GM21515 (cell line): Measurements from ENCODE around the gene TNK1.
A peak's percentile ranks its signal among the peaks of the same experiment; 100 is the strongest.

Source experiments
- ATAC-seq: cut with Tn5 transposase; IDR thresholded peaks from one replicate; pipeline ENCODE4 v1.9.1; 2021; ENCODE audit not compliant: unreplicated experiment

TNK1 gene

DNA sequence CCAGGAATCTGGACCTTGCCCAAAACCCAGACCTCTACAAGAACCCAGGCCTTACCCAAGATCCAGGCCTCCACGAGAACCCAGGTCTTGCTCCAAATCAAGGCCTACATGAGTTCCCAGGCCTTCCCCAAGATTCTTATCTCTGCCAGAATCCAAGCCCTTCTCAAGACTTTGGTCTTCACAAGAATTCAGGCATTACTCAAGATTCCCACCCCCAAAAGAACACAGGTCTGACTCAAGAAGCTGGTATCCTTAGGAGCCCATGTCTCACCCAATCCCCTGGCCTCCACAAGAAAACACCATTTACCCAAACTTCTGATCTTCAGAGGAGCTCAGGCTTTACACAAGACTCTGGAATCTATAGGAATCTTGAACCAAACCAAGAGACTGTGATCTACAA lies 50.3 kb downstream of the TNK1 start:
- ATAC-seq = no peak

DNA sequence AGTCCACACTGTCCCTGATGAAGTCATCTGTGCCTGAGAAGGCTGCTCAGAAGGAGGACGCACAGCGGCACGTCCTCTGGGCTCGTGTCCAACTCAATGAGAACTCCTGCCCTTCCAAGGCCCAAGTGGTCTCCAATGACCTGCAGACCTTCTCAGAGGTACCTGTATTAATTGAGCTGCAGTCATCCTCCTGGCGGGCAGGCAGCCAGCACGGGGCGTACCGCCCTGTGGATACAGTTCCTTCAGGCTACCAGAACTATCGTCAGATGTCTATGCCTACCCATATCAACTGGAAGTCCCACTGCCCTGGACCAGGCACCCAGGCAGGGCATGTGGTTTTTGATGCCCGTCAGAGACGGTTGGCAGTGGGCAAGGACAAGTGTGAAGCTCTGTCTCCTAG lies 51.4 kb downstream of the TNK1 start:
- ATAC-seq = no peak

DNA sequence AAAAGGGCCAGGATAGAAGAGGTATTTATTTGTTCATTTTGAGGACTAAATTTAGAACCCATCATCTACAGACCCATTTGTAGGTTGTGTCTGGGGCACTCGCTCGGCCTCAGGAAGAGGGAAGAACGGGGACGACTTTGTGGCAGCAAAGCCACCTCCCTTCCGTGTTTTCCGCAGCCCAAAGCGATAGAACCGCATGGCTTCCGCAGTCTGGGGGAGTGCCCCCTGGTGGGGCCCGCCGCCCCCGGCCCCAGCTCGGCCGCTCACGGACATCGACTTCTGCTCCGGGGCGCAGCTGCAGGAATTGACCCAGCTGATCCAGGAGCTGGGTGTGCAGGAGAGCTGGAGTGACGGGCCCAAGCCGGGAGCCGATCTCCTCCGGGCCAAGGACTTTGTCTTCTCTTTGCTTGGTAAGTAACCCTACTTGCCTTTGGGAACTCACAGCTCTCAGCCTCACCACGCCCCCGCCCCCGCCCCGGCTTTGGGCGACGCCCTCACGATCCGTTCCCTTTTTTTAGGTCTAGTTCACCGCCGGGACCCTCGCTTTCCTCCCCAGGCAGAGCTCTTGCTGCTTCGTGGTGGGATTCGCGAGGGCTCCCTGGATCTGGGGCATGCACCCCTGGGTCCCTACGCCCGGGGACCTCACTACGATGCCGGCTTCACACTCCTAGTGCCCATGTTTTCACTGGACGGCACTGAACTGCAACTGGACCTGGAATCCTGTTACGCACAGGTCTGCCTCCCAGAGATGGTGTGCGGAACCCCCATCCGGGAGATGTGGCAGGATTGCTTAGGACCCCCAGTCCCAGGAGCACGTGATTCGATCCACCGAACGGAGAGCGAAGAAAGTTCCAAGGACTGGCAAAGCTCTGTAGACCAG lies 55.0 kb downstream of the TNK1 start:
- ATAC-seq = peak; percentile 20

DNA sequence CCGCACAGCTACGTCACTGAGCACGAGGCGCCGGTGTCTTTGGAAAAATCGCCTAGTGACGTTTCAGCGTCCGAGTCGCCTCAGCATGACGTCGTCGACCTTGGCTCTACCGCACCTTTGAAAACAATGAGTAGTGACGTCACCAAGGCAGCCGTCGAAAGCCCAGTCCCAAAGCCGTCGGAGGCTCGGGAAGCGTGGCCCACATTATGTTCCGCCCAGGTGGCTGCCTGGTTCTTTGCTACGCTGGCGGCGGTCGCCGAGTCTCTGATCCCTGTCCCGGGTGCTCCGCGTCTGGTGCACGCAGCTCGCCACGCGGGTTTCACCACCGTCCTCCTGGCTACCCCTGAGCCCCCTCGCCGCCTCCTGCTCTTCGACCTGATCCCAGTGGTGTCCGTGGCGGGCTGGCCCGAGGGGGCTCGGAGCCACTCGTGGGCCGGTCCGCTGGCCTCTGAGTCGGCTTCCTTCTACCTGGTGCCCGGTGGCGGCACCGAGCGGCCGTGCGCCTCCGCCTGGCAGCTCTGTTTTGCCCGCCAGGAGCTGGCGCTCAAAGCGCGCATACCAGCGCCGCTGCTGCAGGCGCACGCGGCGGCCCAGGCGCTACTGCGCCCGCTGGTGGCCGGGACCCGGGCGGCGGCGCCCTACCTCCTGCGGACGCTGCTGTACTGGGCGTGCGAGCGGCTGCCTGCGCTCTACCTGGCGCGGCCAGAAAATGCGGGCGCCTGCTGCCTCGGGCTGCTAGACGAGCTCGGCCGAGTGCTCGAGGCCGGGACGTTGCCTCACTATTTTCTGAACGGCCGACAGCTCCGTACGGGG lies 55.9 kb downstream of the TNK1 start:
- no peak for ATAC-seq

DNA sequence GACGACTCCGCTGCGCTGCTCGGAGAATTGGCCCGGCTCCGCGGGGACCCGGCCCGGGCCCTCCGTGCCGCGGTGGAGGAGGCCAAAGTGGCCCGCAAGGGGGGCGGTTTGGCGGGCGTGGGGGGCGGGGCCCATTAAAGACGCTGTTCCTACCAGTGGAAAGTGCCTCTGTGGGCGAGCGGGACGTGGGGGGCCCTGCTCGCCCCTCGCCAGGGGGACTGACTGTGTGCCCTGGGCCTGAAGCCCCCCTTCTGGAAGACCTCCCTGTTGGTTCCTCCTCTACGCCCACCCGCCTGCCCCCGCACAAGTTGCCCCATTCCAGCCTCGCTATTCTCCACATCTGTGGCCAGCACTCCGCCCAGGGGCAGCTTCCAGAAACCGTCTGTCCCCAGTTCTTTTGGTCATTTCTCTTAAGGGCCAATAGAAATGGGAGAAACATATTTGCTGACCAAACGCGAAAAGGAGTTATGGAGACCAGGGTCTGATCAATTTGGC lies 56.5 kb downstream of the TNK1 start:
- ATAC-seq = no peak

DNA sequence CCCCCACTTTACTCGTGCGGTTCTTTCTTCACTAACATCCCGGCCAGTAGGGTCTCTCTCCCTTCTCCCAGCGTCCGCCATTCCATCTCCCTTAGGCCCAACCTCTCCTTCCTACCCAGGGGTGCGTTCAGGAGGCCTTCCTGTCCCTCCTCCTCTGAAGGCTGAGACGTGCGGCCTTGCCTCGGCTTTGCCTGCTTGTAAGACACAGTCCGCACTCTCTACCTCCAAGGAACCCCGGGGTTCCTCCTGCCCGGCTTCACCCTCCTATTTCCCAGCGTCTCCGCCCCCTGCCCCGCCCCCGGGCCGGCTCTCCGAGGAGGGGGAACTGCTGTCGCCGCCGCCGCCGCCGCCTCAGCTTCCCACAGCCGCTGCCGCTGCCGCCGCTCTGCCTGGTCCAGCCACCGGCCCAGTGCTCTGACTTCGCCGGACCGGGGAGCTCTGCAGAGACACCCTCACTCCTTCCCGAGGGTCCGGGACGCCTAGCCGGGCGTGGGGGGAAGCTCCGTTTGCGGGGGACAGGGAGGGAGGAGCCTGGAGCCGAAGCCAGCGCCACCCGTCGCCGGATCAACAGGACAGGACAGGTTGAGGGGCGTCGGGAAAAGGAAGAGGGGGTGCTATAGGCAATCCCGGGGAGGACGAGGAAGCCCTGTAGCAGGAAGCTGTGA lies 57.2 kb downstream of the TNK1 start:
- ATAC-seq = no peak

DNA sequence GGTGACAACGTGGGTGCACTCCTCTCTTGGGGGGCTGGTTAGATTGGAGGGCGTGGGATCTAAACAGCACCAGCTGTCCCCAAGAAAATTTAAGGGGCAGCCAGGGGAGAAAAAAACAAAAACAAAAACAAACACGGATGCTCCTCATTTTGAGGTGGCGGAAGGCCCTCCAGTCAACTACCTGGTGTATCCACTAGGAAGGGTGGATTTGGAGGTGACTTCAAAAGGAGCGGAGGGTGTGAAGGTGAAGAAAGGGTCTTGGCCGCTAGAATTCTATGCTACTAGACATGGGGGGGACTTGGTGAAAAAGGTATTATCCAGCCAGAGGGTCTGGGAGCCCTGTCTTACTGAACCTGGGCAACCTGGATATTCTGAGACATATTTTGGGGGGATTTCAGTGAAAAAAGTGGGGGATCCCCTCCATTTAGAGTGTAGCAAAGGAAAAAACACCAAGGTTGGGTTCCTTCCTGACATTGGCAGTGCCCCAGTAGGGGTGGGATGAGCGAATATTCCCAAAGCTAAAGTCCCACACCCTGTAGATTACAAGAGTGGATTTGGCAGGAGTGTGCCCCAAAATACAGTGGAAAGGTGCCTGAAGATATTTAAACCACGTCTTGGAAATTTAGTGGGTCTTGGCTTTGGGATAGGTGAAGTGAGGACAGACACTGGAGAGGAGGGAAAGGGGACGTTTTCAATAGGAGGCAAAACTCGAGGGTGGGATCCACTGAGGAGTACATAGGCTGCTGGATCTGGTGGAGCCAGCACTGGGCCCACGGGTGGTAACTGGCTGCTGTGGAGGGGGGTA lies 58.0 kb downstream of the TNK1 start:
- no peak for ATAC-seq
